AG09319 (cell line): Measurements from ENCODE around the gene UPK2.

Experiments used
- DNase-seq: peaks from one replicate; pipeline ENCODE4 v3.0.0-alpha.2; 2010; ENCODE audit warnings: low read depth; ENCODE audit errors: extremely low read depth
- TF ChIP-seq, protein P1 (sequence below): IDR thresholded peaks from 2 replicates; pipeline ENCODE4 v1.5.1; 2011; ENCODE audit warnings: low read depth, mild to moderate bottlenecking, inconsistent platforms, low read length, moderate library complexity

Gene UPK2

DNA sequence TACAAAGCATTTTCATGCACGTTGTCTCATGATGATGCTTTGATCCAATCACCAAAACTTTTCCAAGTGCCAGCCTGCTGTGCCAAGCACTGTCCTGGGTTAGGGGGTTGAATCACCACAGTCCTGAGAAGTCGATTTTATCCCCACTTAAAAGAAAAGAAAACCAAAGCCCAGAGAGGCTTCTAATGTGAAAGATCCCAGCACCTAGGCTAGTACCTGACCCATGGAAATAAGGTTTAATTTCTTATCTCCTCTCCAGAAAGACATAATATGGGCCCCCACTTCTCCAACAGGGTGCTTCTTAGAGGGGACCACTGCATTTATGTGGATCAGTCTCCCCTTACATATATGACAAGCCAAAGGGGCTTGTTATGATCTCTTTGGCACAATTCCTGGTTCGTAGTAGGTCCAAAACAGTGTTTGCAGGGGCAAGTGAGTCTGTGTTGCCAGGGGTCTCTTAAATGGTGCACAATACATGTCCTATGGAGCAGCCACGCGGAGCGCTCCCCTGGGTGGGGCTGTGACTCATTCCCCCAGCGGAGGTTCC lies 28.5 kb upstream of the UPK2 start:
- TF ChIP-seq, protein P1, sequence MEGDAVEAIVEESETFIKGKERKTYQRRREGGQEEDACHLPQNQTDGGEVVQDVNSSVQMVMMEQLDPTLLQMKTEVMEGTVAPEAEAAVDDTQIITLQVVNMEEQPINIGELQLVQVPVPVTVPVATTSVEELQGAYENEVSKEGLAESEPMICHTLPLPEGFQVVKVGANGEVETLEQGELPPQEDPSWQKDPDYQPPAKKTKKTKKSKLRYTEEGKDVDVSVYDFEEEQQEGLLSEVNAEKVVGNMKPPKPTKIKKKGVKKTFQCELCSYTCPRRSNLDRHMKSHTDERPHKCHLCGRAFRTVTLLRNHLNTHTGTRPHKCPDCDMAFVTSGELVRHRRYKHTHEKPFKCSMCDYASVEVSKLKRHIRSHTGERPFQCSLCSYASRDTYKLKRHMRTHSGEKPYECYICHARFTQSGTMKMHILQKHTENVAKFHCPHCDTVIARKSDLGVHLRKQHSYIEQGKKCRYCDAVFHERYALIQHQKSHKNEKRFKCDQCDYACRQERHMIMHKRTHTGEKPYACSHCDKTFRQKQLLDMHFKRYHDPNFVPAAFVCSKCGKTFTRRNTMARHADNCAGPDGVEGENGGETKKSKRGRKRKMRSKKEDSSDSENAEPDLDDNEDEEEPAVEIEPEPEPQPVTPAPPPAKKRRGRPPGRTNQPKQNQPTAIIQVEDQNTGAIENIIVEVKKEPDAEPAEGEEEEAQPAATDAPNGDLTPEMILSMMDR, result no peak
- DNase-seq, result no peak

DNA sequence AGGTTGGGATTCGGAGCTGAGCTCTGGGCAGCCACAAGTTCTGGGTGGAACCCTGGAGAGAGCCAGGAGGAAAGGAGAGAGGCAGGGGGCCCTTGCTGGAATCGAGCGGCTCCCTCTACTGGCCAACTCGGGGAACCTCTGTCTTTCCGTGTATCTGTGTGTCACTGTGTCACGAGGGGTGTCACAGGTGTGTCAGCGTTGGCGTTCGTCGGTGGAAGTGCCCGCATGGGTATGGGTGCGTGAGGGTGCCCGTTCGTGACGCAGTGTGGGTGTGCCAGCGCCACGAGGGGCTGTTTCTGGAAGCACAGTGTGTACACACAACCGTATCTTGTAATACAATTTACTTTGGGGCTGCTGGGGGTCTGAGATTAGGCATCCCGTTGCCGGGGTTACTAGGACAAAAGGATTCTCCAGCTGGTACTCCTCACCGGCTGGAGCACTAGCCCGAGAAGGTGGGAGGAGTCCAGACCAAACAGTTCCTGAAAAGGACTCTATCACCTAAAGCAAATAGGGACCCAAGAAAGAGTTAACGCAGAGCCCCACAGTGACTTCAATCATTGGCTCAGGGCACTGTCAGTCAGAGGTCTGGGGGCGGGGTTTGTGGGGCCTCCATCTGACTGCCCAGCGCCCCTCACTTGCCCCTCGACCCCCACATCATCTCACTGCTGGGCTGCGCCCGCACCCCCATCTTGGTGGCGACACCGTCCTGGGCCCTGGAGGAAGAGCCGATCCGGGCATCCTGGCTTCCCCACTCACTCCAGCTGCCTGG lies 27.8 kb upstream of the UPK2 start:
- TF ChIP-seq, protein P1, result peak; percentile 92
- DNase-seq, result peak; percentile 86

DNA sequence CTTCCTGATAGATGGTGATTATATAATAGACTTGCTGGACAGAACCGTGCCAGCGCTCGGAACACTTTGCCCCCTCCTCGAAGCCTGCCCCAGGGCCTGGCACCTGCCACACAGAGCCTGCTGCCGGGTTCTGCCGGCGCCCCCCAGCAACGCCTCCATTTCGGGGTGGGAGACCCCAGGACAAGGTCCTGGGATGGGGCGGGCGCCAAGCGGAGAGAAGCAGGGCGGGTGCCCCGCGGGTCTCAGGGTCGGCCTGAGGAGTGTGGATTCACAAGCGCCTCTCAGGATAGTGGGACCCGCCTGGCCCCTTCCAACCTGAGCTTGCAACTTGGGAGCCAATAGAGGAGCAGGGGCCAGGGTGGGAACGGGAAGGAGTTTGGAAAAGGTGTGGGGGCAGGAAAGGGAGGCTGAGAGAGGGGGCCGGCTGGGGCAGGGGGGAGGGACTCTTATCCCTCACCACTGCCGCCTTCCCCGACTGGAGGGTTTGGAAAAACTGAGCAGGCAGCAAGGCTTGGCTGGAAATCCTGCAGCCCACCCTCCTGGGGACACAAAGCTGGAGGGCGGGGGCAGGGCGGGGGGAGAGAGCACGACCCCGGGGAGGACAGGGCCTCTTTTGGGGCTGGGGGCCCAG lies 27.1 kb upstream of the UPK2 start:
- TF ChIP-seq, protein P1, result no peak
- DNase-seq, result no peak

DNA sequence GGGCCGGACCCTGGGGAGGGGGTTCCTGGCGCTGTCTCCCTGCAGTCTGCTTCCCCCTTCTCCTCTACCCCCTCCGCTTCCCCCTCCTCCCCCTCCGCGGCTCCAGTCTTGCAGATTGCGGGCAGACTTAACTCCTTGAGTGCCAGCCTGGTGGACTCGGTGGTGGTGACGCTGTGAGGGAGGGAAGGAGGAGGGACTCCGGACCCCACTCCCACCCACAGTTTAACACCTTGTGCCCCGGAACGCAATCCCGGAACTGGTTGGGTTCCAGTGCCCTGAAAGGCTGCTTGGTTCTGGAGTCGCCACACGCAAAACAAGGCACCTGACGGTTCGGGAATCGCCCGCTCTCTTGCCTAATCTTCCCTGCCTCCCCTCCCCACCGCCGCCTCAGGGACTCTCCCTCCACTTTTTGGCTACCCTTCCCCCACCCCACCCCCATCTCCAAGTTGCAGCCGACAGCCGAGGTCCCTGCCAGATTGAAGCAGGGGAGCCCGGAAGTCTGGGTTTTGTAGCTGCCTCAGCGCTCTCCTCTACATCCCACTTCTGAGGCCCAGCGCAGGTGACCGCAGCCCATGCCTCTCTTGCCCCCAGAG lies 26.5 kb upstream of the UPK2 start:
- no peak for DNase-seq
- TF ChIP-seq, protein P1, result no peak

DNA sequence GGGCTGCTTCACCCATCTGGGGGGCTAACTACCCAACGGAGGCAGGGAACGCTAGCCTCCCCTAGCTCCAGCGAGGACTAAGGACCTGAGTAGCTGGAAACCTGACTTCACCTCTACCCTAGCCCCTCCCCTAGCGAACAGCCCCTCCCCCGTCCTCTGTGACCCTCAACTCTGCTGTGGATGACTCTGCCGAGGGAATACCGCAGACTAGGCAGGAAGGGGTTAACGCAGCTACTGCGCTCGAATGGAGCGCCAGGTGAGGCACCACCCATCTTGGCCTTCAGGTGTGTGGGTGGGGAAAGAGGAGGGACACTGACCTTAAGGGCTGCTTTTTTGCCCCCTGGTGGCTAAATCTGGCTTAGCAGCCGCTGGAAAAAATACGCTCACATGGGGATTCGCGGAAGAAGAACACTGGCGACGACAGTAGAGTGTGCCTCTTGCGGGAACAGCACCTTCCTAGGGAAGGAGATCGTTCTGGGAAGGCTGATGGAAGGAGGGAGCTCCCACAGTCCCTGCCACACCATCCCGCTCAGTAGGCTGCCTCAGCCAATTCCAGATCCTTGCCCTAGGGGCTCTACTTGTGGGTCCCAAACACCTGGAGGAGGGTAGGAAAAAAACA lies 25.9 kb upstream of the UPK2 start:
- no peak for DNase-seq
- TF ChIP-seq, protein P1, result peak; percentile 93

DNA sequence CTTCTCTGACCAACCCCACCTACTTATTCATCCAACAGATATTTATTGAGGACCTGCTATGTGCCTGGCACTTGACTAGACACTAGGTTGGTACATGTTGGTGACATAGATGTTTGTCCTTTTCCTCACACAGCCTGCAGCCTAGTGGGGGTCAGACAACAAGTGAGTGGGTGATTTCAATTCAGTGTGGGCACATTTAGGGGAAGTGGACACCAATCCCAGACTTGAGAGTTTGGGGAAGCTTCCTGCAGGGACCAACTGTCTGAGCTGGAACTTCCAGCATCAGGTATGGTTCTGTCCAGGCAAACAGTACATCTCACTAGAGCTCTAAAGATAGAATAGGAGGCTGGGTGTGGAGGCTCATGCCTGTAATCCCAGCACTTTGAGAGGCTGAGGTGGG lies 24.5 kb upstream of the UPK2 start:
- TF ChIP-seq, protein P1, result no peak
- no peak for DNase-seq
